Esophagus (tissue), 2 donors: ENCODE data around the gene EXOSC7. TPM values are rescaled to one million over a fixed set of nuclear protein-coding genes. Genes with fewer than 3 reads are reported as not detected.

ENCODE experiments used
- H3K27ac ChIP-seq, 2 donors: one replicate each; pipeline ENCODE4 v1.5.1; 2013; ENCODE audit warnings: low read depth in 2 of 2, mild to moderate bottlenecking in 2 of 2, inconsistent platforms in 1 of 2, low read length in 1 of 2, moderate library complexity in 1 of 2
- H3K27me3 ChIP-seq, 2 donors: one replicate each; pipeline ENCODE4 v1.6.1; 2013; ENCODE audit warnings: low read length in 2 of 2, control low read depth in 1 of 2, mild to moderate bottlenecking in 1 of 2; ENCODE audit not compliant: insufficient read depth in 2 of 2, control insufficient read depth in 1 of 2
- H3K36me3 ChIP-seq, 2 donors: one replicate each; pipeline ENCODE4 v1.6.1; 2013; ENCODE audit warnings: low read length in 1 of 2; ENCODE audit not compliant: control insufficient read depth in 2 of 2, insufficient read depth in 2 of 2
- H3K4me1 ChIP-seq, 2 donors: one replicate each; pipeline ENCODE4 v1.6.1; 2013; ENCODE audit warnings: low read length in 1 of 2; ENCODE audit not compliant: control insufficient read depth in 2 of 2, insufficient read depth in 2 of 2
- H3K4me3 ChIP-seq, 2 donors: one replicate each; pipeline ENCODE4 v1.5.1; 2013; ENCODE audit warnings: low read length in 2 of 2, mild to moderate bottlenecking in 2 of 2, low read depth in 1 of 2, moderate library complexity in 1 of 2
- H3K9me3 ChIP-seq, 2 donors: one replicate each; pipeline ENCODE4 v1.6.1; 2013; ENCODE audit warnings: mild to moderate bottlenecking in 2 of 2, low read depth in 1 of 2, low read length in 1 of 2, moderate library complexity in 1 of 2; ENCODE audit not compliant: control insufficient read depth in 2 of 2, insufficient read depth in 1 of 2
- WGBS, 2 donors: extraction: QIAGEN DNeasy Blood & Tissue Kit; methylation state at CpG; one replicate each; pipeline ENCODE4 v1.1.7; 2013; 5-methylcytosine and 5-hydroxymethylcytosine counted together
- polyA plus RNA-seq, 2 donors: library from polyadenylated mRNA; stranded (reverse); fragments of 200-250 nt; gene quantifications; one replicate each; pipeline ENCODE4 v1.2.3, GENCODE V29; 2013
- donor health status: healthy with polysubstance abuse.
- donor health status: Bipolar disorder and iron deficiency.

EXOSC7 gene
- polyA plus RNA-seq, 2 donors: 23.5 to 38.7 TPM

GRCh38 chr3:45055032-45055410 lies 79.0 kb downstream of the EXOSC7 start:
- Histone ChIP-seq H3K36me3 (no peaks in the 10 kb centered on the region), H3K27ac (no peak overlapping the region), H3K9me3 (no peaks in the 10 kb centered on the region), H3K4me3 (no peak overlapping the region), H3K27me3 (no peaks in the 10 kb centered on the region), H3K4me1 (no peaks in the 10 kb centered on the region)
- WGBS, 2 donors: 42 to 54% methylated on average over 2 of the region's 2 CpGs

- WGBS, 2 donors: 67 to 73% methylated on average over 7 of the region's 7 CpGs
- Histone ChIP-seq H3K4me1 (no peaks in the 10 kb centered on the region), H3K36me3 (no peaks in the 10 kb centered on the region), H3K27me3 (no peaks in the 10 kb centered on the region), H3K9me3 (no peaks in the 10 kb centered on the region), H3K27ac (no peak overlapping the region), H3K4me3 (no peak overlapping the region)
Measured at GRCh38 chr3:45055411-45056143, 79.5 kb downstream of the EXOSC7 start.

GRCh38 chr3:45056608-45057301 lies 80.7 kb downstream of the EXOSC7 start:
- H3K4me1 ChIP-seq: no peaks in the 10 kb centered on the region
- 58 to 70% methylated on average over 5 of the region's 5 CpGs for WGBS, 2 donors
- H3K9me3 ChIP-seq: no peaks in the 10 kb centered on the region
- no peak overlapping the region for H3K4me3 ChIP-seq
- no peaks in the 10 kb centered on the region for H3K27me3 ChIP-seq
- no peaks in the 10 kb centered on the region for H3K36me3 ChIP-seq
- peak overlapping the region; percentile 27 to 42 for H3K27ac ChIP-seq

GRCh38 chr3:45057557-45057956 lies 81.5 kb downstream of the EXOSC7 start:
- WGBS, 2 donors: 52 to 65% methylated on average over 3 of the region's 3 CpGs
- Histone ChIP-seq H3K36me3 (no peaks in the 10 kb centered on the region), H3K27ac (no peak overlapping the region), H3K9me3 (no peaks in the 10 kb centered on the region), H3K27me3 (no peaks in the 10 kb centered on the region), H3K4me3 (no peak overlapping the region), H3K4me1 (no peaks in the 10 kb centered on the region)

GRCh38 chr3:45059132-45059531 lies 83.1 kb downstream of the EXOSC7 start:
- H3K36me3 ChIP-seq: no peaks in the 10 kb centered on the region
- H3K4me1 ChIP-seq: no peaks in the 10 kb centered on the region
- no peak overlapping the region for H3K4me3 ChIP-seq
- no peak overlapping the region for H3K27ac ChIP-seq
- no peaks in the 10 kb centered on the region for H3K9me3 ChIP-seq
- H3K27me3 ChIP-seq: no peaks in the 10 kb centered on the region
- 74 to 82% methylated on average over 2 of the region's 2 CpGs for WGBS, 2 donors

GRCh38 chr3:45060165-45060892 lies 84.3 kb downstream of the EXOSC7 start:
- Histone ChIP-seq H3K9me3 (no peaks in the 10 kb centered on the region), H3K27ac (no peak overlapping the region), H3K27me3 (no peaks in the 10 kb centered on the region), H3K4me3 (no peak overlapping the region), H3K36me3 (no peaks in the 10 kb centered on the region), H3K4me1 (peaks cover 0 to 2% of the 10 kb centered on the region in 2 donors)
- 63 to 73% methylated on average over 4 of the region's 4 CpGs for WGBS, 2 donors

Other genes starting within 250 kb of the EXOSC7 start
- under 1 TPM; 0.53 to 0.89 TPM for gene ZNF501, start 246.6 kb upstream of the EXOSC7 start, polyA plus RNA-seq
- gene KIAA1143, start 214.6 kb upstream of the EXOSC7 start, polyA plus RNA-seq: 1 to 10 TPM; 6.3 to 7.0 TPM
- gene KIF15, start 214.4 kb upstream of the EXOSC7 start, polyA plus RNA-seq: 1 to 10 TPM; 4.2 to 4.3 TPM
- gene TMEM42, start 114.3 kb upstream of the EXOSC7 start, polyA plus RNA-seq: 10 to 100 TPM in 1 of 2 donors, 1 to 10 TPM in 1; 8.3 to 10.9 TPM
- not detected for gene TGM4, start 101.6 kb upstream of the EXOSC7 start, polyA plus RNA-seq
- gene ZDHHC3, start 70 bp upstream of the EXOSC7 start, polyA plus RNA-seq: 10 to 100 TPM; 26.0 to 50.1 TPM
- gene CLEC3B, start 50.1 kb downstream of the EXOSC7 start, polyA plus RNA-seq: 10 to 100 TPM in 1 of 2 donors, 1 to 10 TPM in 1; 7.5 to 12.6 TPM
- gene CDCP1, start 170.1 kb downstream of the EXOSC7 start, polyA plus RNA-seq: 10 to 100 TPM; 21.0 to 24.3 TPM